ENCODE measurements around the gene SYNM.
"Not testable (repeated sequence)": the region's sequence is repeated elsewhere in the genome, so short reads cannot be mapped to it uniquely, and the experiment has no call there.

Gene SYNM

GRCh38 chr15:99104788-99105513 lies at the start of gene SYNM:
SYNM (plus strand) TSS chr15:99105080; CDS start chr15:99105200, 120 bp downstream.
- peak; percentile 21 for DNase-seq

GRCh38 chr15:99055555-99056134 lies 49.2 kb upstream of the SYNM start:
- DNase-seq = no peak

- no peak for DNase-seq
Measured at GRCh38 chr15:99057020-99057419, 47.9 kb upstream of the SYNM start.

GRCh38 chr15:99057697-99058420 lies 47.0 kb upstream of the SYNM start:
- no peak for DNase-seq

GRCh38 chr15:99058421-99058870 lies 46.4 kb upstream of the SYNM start:
- no peak for DNase-seq

- peak; percentile 40 for DNase-seq
Measured at GRCh38 chr15:99059010-99059981, 45.6 kb upstream of the SYNM start.

- DNase-seq = not testable (repeated sequence)
Measured at GRCh38 chr15:99060186-99060585, 44.7 kb upstream of the SYNM start.

GRCh38 chr15:99062226-99062625 lies 42.7 kb upstream of the SYNM start:
- DNase-seq = no peak

GRCh38 chr15:99068186-99068585 lies 36.7 kb upstream of the SYNM start:
- DNase-seq = no peak

- DNase-seq = no peak
Measured at GRCh38 chr15:99070208-99070607, 34.7 kb upstream of the SYNM start.

- no peak for DNase-seq
Measured at GRCh38 chr15:99071091-99071680, 33.7 kb upstream of the SYNM start.

GRCh38 chr15:99073008-99073717 lies 31.7 kb upstream of the SYNM start:
- DNase-seq = no peak

- no peak for DNase-seq
Measured at GRCh38 chr15:99074446-99074845, 30.4 kb upstream of the SYNM start.

GRCh38 chr15:99075059-99075652 lies 29.7 kb upstream of the SYNM start:
- DNase-seq = not testable (repeated sequence)

- no peak for DNase-seq
Measured at GRCh38 chr15:99076109-99076508, 28.8 kb upstream of the SYNM start.

GRCh38 chr15:99076555-99077308 lies 28.1 kb upstream of the SYNM start:
- peak; percentile 22 for DNase-seq

GRCh38 chr15:99082798-99083197 lies 22.1 kb upstream of the SYNM start:
- no peak for DNase-seq

GRCh38 chr15:99084965-99085364 lies 19.9 kb upstream of the SYNM start:
- no peak for DNase-seq

- DNase-seq = no peak
Measured at GRCh38 chr15:99085413-99086326, 19.2 kb upstream of the SYNM start.

Measured in CD4-positive, alpha-beta T cell treated with Interferon gamma for 1 hour (primary cell).